GM08714 (cell line): ENCODE measurements around the gene UBE2B.
"Not testable (repeated sequence)": the region's sequence is repeated elsewhere in the genome, so short reads cannot be mapped to it uniquely, and the experiment has no call there.

Source experiments
- H3K4me3 ChIP-seq: fragments of 200-500 bp; sonication (Bioruptor generic); 2 replicates; pipeline ENCODE4 v1.5.1; 2014; ENCODE audit warnings: mild to moderate bottlenecking, low read length, inconsistent platforms
- ZNF274 ChIP-seq: IDR thresholded peaks from 2 replicates; pipeline ENCODE4 v1.6.1; 2012; ENCODE audit warnings: mild to moderate bottlenecking, low read depth, low read length

UBE2B gene

DNA sequence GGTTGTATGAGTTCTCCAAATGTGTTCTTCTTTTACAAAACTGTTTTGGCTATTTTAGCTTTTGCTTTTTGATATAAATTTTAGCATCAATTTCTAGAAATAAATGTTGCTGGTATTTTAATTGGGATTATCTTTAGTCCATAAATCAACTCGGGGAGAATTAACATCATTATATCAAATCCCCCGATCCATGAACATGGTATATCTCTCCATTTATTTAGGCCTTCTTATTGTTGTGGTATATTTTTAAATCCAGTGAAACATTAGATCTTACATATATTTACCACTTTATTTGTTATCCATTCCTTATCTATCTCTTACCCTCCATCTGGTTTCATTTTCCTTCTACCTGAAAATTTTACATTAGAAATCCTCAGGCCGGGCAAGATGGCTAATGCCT, 47.6 kb downstream of the UBE2B start:
- no peak overlapping the region for H3K4me3 ChIP-seq
- no peak for TF ChIP-seq ZNF274

DNA sequence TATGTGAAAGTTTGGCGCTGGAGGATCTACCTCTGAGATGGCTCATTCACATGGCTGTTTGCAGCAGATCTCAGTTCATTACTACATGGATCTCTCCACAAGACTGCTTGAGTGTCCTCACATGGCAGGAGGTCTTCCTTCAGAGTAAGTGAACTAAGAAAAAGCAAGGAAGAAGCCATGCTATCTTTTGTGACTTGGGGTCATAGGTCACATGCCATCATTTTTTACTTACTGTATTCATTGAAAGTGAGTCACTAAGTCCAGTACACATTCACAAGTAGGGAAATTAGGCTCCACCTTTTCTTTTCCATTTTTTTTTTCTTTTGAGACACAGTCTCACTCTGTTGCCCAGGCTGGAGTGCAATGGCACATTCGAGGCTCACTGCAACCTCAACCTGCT, 49.0 kb downstream of the UBE2B start:
- no peak for TF ChIP-seq ZNF274
- H3K4me3 ChIP-seq = no peak overlapping the region

DNA sequence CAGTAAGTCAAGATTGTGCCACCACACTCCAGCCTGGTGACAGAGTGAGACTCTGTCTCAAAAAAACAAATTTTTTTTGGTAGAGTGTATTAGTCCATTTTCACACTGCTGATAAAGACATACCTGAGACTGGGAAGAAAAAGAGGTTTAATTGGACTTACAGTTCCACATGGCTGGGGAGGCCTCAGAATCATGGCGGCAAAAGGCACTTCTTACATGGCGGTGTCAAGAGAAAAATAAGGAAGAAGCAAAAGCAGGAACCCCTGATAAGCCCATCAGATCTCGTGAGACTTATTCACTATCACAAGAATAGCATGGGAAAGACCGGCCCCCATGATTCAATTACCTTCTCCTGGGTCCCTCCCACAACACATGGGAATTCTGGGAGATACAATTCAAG, 49.7 kb downstream of the UBE2B start:
- not testable (repeated sequence) for H3K4me3 ChIP-seq

DNA sequence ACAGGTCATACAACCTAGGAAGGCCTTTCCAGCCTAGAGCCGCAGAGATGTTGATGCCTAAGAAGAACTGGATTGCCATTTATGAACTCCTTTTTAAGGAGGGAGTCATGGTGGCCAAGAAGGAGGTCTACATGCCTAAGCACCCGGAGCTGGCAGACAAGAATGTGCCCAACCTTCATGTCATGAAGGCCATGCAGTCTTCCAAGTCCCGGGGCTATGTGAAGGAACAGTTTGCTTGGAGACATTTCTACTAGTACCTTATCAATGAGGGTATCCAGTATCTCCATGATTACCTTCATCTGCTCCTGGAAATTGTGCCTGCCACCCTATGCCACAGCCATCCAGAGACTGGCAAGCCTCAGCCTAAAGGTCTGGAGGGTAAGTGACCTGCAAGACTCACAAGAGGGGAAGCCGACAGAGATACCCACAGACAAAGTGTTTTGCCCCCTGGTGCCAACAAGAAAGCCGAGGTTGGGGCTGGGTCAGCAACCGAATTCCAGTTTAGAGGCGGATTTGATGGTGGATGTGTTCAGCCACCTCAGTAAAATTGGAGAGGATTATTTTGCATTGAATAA, 51.5 kb downstream of the UBE2B start:
- no peak for TF ChIP-seq ZNF274
- no peak overlapping the region for H3K4me3 ChIP-seq

DNA sequence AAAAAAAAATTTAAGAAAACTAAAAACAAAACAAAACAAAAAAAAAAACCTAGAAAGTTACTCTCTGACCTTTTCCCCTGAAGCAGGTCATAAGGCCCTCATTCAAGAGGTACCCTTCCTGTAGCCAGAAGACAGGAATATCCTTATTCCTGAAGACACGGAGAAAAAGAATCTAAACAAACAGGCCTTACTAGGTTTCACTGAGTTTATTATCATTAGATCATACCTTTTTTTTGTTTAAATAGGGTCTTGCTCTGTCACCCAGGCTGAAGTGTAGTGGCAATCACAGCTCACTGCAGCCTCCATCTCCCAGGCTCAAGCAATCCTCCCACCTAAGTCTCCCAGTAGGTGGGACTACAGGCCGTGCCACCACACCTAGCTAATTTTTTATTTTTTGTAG, 52.0 kb downstream of the UBE2B start:
- H3K4me3 ChIP-seq = no peak overlapping the region
- TF ChIP-seq ZNF274 = no peak

DNA sequence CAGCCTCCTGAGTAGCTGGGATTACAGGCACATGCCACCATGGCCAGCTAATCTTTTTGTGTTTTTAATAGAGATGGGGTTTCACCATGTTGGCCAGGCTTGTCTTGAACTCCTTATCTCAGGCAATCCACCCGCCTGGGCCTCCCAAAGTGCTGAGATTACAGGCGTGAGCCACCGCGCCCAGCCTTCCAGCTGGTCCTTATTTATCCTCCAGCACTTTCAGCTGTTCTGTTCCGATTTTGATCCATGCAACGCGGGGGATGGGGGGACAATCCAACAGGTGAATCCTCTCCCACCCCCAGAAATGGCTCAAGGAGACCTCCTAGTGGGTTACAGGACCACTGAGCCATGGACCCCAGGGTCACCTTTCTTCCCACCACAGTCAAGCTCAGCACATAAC, 55.0 kb downstream of the UBE2B start:
- no peak for TF ChIP-seq ZNF274
- H3K4me3 ChIP-seq = no peak overlapping the region

DNA sequence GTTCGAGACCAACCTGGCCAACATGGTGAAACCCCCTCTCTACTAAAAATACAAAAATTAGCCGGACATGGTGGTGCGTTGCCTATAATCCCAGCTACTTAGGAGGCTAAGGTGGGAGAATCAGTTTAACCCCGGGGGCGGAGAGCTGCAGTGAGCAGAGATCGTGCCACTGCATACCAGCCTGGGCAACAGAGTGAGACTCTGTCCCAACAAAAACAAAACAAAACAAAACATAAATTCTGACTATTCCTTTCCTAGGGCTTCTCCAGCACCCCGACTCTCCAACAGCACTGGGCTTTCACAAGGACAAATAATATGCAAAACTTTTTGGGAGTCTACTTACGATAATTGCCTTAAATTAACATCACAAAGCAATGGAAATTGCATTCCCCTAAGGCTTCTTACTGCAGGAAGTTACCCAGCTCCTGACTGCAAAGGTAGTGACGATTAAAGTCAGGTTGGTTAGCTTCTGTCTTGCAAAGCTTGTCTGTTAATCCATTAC, 56.2 kb downstream of the UBE2B start:
- H3K4me3 ChIP-seq = no peak overlapping the region
- TF ChIP-seq ZNF274 = no peak

DNA sequence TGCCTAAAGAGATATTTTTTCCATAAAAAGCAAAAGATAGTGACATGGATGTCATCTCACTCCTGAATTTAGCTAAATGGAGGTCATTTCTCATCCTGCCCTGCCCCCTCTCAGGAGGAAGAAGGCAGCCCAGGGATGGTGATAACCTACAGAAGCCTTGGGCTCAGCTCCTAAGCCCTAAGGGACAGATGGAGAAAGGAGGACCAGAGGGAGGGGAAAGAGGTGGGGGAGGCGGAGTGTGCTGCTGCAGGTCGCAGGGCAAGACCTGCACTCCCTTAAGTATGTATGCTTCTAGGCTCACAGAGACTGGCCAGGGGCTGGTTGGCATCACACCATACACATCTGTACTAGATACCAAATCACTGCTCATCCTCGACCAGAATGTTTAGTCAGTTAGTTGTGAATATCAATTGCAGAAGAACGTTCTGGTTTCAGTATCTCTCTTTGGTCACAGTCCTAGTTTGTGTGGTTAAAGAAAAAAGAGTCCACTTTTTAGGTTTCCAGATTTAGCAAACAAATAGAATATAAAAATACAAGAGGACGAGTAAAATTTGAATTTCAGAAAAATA, 58.7 kb downstream of the UBE2B start:
- TF ChIP-seq ZNF274 = no peak
- H3K4me3 ChIP-seq = no peak overlapping the region

DNA sequence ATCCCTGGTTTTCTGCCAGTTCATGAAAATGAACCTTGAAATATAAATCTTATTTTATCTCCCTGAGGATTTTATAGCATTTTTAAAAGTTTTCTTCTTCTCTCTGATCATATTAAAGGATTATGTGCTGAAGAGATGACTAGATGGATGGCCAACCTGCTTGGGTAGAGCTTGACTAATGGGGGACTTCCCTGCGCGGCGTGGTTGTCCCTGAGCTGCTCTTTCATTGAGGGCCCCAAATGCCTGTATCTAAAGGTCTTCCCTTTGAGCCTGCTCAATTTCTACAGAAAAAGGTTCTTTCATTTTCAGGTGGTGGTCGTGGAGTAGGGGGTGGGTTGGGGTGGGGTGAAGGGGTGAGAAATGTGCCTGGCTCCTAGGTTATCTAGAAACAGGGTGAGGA, 60.8 kb downstream of the UBE2B start:
- TF ChIP-seq ZNF274 = no peak
- H3K4me3 ChIP-seq = no peak overlapping the region

DNA sequence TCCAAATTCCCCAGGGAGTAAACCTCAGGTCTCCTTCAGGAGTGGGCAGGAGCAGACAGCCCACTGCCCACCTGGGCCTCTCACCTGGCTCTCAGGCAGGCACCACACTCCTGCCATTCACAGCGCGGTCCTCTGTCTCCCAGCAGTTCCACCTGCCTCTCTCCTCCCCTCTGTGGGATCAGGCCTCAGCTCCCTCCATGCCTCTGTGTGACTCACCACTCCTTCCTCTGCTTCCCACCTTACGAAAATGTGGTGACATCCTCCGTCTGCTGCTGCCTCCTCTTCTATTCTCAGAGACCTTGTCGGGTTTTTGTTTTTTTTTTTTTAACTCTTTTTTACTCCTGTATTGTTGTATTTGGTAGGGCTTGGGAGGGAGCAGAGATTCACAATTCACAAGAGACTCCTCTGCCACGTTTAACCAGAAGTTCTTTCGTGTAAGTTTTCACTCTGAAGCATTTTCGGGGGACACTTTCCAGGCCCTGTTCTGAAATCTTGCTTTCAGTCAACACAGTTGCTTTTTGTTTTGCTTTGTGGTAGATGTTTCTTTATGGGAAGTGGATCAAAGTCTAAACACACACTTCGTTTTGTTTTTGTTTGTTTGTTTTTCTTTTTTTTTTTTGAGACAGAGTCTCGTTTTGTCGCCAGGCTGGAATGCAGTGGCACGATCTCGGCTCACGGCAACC, 61.4 kb downstream of the UBE2B start:
- no peak for TF ChIP-seq ZNF274
- no peak overlapping the region for H3K4me3 ChIP-seq

DNA sequence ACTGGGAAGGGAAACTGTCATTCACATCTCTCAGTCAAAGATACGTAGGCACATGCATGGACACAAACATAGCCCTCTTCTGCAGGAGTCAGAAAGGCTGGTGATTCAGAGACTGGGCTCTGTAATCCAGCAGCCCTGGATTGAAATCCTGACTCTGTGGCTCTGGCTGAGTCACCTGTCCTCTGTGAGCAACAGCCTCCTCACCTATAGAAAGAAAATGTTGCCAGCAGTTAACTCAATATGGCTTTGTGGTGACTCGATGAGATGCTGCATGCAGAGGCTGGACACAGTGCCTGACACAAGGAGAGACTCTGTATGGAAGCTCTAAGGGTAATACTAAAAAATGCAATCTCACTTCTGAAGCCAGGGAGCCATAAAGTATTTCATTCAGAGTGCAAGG, 64.2 kb downstream of the UBE2B start:
- H3K4me3 ChIP-seq = no peak overlapping the region
- TF ChIP-seq ZNF274 = no peak

DNA sequence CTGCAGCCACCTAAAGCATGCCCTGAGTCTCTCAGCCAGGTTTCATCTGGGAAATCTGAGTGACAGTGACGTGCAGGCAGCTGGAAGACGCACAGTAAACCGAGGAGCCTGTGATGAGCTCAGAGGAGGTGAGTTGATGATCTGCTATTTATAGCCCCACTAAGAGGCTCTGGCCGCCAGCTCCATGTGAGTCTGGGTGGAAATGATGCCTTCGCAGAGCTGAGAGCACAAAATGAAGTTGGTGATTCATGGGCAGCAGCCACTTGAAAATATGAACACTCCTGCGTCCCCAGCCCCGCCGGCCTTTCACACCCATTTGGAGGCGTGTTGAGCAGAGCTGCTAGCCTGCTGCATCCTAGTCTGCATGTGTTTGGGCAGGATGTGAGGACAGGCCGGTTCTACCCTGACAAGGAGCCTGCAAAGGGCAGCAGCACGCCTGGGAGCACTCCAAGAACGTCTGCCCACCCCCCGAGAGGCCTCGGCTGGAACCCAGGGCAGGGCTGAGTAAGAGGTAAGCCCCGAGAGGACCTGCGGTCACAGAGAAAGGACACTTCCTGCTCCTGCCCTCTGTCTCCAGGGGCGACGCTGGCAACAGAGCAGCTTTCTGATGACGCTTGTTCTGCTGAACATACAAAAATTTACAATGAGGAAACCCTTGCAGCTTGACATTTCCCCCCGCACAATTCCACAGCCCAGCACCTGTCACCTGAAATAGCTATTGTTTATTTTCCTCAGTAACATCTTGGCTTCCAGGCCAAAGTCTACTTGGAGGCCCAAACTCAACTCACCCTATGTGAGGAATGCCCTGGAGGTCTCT, 65.4 kb downstream of the UBE2B start:
- H3K4me3 ChIP-seq = no peak overlapping the region
- TF ChIP-seq ZNF274 = no peak

DNA sequence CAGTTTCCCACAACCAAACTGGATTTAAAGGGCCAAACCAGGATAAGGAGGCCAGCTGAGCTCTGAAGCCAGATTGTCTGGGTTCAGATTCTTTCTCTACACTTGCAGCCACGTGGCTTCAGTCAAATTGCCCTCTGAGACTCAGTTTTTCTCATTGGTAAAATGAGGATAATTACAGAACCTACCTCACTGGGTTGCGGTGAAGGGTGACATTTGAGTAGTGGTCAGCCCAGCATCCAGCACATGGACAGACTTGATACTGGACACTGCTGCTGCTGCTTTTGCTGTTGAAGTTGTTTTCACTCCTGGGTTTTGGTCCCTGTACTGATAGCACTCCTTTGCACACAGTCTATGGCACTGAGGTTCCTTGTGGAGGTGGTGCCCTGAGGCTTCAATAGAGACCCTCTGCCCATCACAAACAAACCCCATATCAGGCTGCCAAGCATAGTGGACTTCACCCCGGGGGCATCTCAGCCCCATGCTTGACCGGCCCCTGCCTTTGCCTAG, 66.0 kb downstream of the UBE2B start:
- no peak overlapping the region for H3K4me3 ChIP-seq

DNA sequence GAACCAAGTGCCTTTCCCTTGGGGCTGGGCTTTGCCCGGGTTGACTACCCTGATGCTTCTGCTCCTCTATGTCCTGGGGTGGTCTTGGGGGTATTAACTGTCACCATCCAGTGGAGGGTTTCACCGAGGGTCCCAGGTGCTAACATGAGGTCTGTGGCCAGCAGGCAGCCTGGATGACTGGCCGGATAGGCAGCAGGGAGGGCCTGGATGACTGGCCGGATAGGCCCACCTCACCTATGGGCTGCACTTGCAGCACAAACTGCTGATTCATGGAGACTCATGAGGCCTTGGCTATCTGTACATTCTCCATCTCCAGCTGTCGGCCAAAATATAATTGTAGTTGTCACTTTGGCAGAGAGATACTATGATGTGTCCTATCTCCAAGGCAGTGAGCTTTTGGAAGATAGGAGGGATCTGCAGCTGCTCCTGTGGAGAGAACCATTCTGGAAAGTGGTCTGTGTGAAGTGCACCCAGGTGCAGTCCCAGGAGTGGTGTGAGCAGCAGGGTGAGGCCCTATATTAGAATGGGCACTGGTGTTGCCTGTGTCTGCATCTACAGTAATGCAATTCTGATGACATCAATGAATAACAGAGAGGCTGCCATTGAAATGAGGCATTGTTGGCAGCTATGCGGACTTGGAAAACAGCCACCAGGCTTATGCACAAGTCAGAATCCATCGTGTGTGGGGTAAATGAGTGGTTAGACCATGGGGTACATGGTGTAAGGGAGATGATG, 66.6 kb downstream of the UBE2B start:
- no peak for TF ChIP-seq ZNF274
- H3K4me3 ChIP-seq = no peak overlapping the region

More for the DNA sequence above, 66.0 kb downstream of the UBE2B start:
- TF ChIP-seq ZNF274 = no peak
